Heart left ventricle (tissue), 13 donors: ENCODE measurements around the gene CMIP.

ENCODE experiments used
- CTCF ChIP-seq, 12 donors: fragments of 200-600 bp; sonication (generic) in 4 of 12; IDR thresholded peaks; one replicate each; pipeline versions ENCODE4 v1.5.0 to v1.8.0; 2018 to 2022; ENCODE audit warnings: antibody characterized with exemption in 12 of 12, mild to moderate bottlenecking in 5 of 12
- POLR2A ChIP-seq, 2 donors: fragments of 450-650 bp; IDR thresholded peaks; one replicate each; pipeline ENCODE4 v1.6.1; 2017; ENCODE audit warnings: antibody characterized with exemption in 2 of 2, mild to moderate bottlenecking in 2 of 2, moderate library complexity in 2 of 2
- donor health status: ischemic (EF 13 %, LVEDD 7.1; RV severe dilation, severe dysfunction).
- donor health status: DM: no; HTN: yes; CAD: no.
- donor health status: DM: no; HTN: no; CAD: no.
- donor health status: ischemic (EF 25% LVEDD 6.9; RV normal size, moderate dysfunction).
- donor health status: ischemic (EF 25% LVEDD 5.7; RV mildly dilated, moderate dysfunction).
- donor health status: ischemic (EF 35%, LVEDD 5.7; RV mildly dilated, moderate dysfunction).
- donor health status: nonischemic (EF 11% LVEDD 7.7; RV severe dilation, severe dysfunction).
- donor health status: DM: yes; HTN: yes; CAD: no.
- donor health status: PGD.
- donor health status: ischemic (EF 29% LVEDD 5.4; RV normal size, mild dysfunction).
- donor health status: nonischemic (EF 23%, LVEDD 6.1; RV moderate dilation, normal function).

- TF ChIP-seq POLR2A (IDR thresholded peaks at IDR 0.05) (no peak), CTCF (IDR thresholded peaks at IDR 0.05) (no peak)
These were observed 196.1 kb downstream of the CMIP start for GRCh38 chr16:81640681-81641070.
